ENCODE data around the gene SCN3A.

GRCh38 chr2:165198181-165198580 lies 5.7 kb downstream of the SCN3A start:
- TF ChIP-seq POLR2AphosphoS5 (IDR thresholded peaks at IDR 0.05; ENCODE audit: low read depth, low read length) (no peak), REST (IDR thresholded peaks at IDR 0.05; ENCODE audit: insufficient read depth in 1 of 2, low read depth in 2 of 2, low read length in 2 of 2) (no peak), TAF1 (IDR thresholded peaks at IDR 0.05; ENCODE audit: borderline replicate concordance, insufficient read depth, low read length) (no peak), SIN3A (IDR thresholded peaks at IDR 0.05; ENCODE audit: borderline replicate concordance, insufficient read depth, low read length) (no peak)

Measured in PFSK-1 (cell line).